Measurements from ENCODE around the gene TARP.

The TARP gene

DNA sequence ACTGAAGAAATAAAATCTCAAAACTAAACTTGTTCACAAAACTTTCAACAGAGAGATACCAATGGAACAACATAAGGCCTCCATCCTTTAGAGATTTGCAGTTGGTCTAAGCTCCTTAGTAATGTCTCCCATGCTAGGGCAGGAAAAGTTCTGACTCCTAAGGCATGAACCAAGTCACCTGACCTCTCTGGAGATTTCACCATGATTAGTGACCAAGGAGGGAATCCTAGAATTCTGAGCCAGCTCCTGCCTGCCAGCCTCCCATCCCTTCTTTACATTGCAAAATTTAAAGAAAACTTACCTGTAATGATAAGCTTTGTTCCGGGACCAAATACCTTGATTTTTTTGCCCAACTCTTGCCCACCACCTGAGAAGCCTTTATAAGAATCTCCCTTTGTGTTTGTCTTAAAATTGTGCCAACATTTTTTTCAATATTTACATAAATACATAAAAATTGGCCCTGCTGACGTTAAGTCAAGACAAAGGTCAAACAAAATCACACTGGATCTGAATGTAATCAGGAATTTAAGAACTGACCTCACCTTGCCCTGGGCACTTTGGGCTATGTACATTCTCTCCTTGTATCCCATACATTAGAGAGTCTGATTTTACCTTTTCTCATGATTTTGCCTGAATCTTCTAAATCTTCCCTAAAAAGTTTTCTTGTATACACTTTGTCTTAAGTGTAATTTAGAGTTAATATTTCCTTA, at the start of gene TARP:
Gene TARP, minus strand, starts transcription at position 351 of the 710 bp plus-strand sequence.
- DNase-seq, result no peak

DNA sequence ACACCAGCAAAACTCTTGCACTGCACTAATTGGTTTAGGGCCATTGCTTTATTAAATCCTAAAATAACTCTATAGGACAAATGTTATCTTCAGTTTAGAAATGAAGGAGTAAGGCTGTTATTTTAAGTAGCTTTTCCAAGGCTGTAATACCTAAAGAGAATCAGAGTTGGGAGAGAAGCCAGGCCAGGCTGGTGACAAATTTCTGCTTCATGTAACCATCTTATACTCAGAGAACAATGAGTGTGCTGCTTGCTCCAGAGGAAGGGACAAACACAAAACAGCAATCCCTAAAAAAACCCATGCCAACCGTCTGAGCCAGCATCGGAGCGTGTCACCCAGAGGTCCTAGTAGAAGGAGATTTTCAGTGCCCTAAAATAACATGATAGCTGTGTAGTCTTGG, 49.7 kb upstream of the TARP start:
- no peak for DNase-seq

DNA sequence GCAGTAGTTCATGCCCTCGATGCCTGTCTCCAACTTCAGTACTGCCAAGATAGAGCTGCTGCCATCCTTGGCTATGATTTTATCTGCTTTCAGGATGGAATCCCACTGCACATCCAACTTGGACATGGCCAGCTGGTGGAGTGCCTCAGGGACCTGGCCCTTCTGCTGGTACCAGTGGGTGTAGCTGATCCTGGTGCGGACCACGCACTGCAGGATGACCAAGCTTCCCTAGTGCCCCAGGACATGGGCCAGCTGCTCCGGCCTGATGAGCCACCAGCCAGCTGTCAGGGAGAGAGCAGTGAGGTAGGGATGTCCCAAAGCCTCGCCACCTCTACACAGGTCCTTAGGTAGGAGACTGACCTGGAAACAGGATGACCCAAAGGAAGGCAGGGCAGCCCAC, 49.0 kb upstream of the TARP start:
- no peak for DNase-seq

DNA sequence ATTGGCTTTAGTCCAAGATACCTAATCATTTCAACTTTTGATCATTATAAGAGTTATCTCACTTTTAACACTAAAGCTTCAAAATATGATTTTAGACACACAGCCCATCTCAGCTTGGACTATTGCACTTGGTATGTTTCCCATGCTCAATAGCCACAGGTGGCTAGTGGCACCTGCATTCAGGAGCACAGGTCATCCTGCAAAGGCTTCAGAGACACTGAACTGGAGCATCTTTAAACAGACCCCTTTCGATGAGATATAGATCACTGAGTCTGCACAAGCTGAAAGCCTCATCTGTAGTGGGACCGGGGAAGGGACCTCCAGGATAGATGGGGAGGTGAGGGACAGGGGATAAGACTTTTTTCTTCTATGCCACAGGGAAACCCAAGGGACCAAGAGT, 48.5 kb upstream of the TARP start:
- no peak for DNase-seq

DNA sequence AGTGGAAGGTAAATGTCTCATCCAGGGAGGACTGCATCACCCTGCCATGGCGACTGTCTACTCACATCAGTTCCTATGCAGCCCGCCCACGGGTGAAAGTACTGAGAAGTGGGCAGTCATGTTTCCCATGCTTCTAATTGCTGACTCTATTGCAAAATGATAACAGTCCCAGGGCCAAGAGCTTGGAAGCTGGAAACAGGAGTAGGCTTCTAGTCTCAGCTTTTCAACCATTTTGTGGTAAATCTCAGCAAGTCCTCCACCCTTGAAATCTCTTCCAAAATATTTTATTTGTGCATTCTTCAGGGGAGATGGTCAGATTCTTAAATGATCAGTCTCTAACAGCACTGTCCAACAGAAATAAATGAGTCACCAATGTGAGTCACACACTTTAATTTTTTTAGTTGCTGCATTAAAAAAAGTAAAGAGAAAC, 48.1 kb upstream of the TARP start:
- no peak for DNase-seq

DNA sequence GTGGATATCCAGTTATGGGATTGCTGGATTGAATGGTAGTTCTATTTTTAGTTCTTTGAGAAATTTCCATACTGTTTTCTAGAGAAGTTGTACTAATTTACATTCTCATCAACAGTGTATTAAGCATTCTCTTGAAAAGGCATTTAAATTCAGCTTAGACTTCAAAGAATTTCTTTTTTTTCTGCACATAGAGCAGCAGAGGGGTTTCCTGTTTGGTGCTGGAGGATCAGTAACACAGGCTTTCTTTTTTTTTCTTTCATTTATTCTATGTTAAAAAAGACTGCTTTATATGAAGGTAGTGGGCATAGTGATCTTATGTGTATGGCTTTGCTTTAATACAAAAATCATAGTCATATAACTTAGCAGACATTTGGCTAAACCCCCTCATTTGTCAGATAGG, 47.6 kb upstream of the TARP start:
- no peak for DNase-seq

DNA sequence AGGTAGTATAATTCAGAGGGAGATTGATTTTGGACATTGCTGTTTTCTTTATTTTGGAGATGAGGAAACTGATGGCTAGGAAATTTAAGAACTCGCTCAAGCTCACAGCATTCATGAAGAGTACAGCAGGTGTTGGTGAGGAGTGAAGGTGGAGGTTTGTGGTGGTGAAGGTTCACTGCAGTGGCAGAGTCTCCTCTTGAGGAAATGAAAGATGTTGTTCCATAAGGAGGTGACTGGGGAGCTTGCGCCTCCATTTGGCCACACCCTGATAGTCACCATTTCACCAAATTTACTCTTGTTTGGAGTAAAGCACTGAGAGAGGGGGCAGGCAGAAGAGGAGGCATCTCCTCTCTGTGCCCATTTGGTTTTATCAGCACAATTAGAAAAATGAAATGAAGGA, 46.4 kb upstream of the TARP start:
- DNase-seq, result no peak

DNA sequence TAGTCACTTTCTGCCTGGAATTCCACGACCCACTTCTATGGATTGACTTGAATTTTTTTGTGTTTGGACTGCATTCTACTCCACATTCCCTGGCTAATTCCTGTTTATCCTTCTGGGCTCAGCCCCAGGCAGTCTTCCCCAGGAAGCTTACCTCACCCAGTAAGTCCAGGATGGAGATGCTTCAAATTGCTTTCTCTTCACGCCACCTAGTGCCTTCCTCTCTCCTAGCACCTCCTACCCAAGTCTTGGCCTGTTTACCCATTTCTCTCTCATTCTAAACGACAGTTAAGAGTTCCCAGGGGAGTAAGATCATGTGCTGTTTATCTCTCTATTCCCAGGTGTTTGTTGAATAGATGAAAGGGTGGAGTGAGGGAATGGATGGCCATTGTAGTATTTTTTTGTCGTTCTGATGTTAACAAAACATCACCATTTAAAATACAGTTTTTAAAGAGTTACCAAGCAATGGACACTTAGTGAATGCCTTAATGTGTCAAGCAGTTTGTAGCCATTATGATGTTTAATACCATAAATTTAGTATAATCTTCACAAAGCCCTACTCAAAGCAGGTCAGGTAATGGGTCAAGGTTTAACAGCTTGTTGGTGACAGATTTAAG, 45.5 kb upstream of the TARP start:
- DNase-seq, result no peak

DNA sequence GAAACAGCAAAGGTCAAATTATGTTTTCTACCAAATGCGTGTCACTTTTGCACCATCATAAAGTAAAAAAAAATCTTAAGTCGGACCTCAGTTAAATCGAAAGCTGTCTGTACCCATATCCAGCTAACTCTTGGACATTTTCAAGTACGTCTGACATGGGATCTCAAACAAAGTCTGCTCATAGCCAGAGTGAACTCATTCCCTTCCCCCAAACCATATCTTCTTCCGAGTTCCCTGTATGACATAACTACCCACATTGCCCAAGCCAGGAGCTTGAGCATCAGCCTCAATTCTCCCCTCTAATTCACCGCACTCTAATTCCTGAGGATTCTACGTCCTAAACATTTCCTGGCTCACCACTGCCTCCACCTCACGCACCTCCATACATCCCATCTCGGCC, 44.8 kb upstream of the TARP start:
- DNase-seq, result no peak

DNA sequence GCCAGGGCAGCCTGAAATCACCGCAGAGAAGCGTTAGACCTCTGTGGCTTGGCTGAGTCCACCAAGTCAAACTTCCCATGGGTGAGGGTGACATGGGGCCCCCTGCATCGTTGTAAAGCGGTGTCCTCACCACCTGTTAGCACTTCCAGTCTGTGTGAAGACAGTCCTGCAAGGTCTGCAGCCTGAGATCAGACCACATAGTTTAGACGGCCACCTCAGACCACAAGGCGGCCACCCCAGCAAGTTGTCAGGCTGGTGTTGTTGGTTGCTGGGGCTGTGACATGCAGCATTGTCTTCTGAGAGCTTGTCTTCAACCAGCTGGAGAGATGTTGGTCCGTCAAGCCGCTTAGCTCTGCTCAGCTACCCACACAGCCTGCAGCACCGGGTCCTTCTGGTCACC, 44.1 kb upstream of the TARP start:
- no peak for DNase-seq

DNA sequence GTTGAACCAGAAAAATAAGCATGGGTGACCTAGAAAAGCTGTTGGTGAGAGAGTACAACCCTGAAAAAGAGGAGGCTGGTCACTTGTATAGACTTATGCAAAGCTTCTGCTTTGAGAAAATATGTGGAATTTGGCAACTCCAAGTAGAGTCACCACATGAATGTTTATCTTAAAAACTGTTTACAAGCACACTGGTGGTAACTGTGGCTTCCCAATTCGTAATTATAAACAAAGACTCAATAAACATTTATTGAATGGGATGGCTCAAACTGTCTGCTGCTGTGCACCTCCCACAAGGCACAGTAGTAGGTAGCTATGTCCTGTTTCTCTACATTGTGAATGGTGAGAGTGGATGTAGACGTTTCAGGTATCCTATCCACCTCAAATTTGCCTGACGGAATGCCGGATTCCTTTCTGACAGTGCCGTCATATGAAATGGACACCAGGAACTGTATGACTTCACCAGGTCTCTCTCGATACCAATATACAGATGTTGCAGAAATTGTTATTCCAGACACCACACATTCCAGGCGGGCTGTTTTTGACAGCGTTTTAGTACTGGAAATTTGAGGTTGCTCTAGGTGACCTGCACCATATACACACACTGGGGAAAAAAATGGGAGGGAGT, 43.4 kb upstream of the TARP start:
- no peak for DNase-seq

DNA sequence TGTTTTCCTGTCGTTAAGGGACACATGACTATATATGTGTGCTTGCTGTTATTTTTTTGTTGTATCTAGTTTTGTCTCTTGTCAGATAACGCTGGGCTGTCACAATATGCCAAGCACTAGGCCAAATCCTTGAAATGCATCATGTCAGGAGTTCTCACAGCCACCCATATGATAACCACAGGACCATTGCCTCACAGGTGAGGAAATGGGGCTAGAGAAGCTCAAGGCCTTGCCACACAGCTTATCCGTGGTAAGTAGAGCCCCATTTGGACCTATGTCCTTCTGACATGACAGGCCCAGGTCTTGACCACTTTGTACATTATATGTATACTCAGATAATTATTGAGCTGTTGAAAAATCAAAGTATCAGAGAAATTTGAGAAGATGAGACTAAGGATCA, 42.0 kb upstream of the TARP start:
- no peak for DNase-seq

DNA sequence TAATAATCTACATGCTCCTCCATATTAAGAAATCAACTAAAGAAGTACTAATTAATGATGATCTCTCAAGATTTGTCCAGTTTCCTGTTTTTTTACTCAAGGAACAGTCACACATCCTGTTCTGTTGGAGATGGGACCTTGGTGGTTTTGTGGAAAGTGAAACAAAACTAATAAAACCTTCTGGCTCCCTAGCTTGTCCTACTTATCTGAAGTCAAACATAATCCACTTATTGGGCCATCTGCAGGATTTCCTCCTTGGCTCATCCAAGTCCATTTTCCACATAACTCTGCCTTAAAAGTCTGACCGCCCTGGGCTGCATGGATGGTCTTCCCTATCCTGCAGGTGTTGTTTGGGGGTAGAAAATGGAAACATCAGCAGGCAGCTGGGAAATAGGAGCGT, 39.4 kb upstream of the TARP start:
- DNase-seq, result no peak

DNA sequence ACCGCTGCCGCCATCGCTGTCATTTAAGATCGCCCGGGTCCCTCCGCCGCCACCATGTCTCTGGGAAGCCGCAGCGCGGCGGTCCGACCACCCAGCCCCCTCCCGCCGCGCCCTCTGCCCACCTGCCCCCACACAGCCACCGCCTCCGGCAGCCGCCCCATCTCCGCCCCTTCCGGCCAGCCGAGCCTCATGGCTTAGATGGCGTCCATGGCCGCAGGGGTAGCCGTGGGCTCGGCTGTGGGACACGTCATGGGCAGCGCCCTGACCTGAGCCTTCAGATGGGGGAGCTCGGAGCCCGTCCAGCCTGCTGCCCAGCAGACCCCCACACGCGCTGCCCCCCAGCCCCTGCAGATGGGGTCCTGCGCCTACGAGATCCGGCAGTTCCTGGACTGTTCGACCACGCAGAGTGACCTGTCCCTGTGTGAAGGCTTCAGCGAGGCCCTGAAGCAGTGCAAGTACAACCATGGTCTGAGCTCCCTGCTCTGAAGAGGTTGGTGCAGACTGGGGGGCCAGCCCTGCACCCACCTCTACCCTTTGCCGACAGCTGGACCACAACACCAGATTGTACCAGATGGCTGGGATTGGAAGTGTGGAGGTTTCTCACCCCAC, 38.0 kb upstream of the TARP start:
- DNase-seq, result no peak

DNA sequence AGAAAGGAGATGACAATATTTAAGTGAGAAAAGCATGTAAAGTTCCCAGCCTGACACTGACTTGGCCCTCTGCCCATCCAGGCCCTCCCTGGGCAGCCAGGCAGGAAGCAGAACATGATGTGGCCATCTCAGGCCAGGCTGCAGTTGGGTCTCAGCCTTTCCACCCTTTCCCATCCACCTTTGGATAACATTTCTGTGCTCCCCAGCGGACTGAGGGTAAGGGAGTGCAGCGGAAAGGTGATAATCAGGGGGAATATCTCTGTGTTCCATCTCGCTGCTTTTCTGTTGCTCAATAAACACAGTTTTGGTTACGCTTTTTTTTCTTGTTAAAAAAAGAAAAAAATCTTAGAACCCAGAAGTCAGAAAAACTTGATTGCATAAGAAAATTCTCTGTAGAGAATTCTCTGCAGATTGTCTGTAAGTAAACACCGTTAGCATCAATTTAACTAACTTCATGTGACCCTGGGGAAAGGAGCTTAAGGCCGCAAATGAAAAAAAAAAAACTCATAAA, 37.2 kb upstream of the TARP start:
- DNase-seq, result no peak

DNA sequence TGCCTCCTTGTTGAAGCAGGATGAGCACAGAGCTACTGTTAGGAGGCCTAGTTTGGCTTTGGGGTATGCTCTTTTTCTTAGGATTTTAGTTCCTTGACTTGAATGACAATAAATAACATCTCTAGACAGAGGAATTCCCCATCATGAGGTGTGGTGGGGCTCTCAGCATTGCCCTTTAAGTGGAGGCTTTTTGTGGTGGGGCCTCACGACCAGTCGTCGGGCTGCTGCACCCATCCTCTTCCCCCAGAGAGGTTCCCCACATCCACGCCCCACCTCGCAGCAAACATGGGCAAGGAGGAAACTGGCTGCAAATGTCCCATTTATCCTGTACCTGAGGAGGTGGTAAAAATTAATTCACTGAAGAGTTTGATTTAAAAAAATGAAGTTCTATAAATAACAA, 36.1 kb upstream of the TARP start:
- DNase-seq, result no peak

DNA sequence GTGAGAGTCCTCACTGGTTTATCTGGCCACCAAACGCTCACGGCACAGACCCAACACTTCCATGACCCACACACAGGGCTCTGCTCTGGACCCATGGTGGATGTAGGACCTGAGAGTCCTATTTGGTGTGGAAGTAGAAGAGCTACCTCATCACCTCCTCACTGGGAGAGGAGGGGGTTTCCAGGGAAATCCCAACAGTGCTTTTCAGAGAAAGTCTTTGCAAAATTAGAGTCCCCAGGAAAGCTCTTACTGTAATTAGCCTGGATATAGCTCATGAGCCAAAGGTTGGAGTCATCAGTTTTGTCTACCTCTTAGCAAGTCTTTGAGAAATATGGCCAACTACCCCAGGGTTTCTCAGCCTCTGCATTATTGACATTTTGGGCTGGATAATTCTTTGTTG, 34.7 kb upstream of the TARP start:
- no peak for DNase-seq

DNA sequence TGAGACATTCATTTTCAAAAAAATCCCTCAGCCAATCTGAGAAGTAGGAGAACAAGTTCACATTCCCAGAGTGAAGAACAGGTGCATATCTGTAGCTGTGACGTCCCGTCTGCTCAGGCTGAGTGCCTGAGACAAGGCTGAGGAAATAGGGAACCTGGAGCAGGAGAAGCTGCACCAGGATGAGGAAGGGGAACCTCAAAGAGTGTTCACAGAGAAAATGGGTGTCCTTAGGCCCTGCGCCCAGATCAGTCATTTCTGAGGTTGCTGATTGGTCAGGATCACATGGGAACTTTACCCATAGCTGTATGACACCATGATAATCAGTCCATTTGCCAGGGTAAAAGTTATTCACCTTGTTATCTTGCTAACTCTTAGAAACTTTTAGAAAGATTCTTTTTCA, 34.2 kb upstream of the TARP start:
- no peak for DNase-seq

DNA sequence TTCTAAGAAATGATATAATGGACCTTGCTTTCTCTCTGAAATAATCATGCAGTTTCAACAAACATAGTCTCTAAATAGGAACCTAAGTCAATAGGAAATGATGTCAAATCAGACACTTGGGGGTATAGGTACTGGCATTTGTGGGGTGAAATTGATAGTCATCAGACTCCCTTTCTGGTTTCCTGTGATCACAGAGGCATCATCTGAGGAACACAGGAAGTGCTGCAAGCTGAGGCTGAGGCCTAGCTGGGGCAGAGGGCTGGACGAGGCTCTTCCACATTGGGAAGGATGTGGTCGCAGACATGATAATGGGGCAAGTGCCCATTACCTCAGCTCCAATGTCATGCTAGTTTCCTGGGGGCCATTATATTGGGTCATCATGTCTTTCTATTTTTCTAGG, 33.5 kb upstream of the TARP start:
- DNase-seq, result no peak

DNA sequence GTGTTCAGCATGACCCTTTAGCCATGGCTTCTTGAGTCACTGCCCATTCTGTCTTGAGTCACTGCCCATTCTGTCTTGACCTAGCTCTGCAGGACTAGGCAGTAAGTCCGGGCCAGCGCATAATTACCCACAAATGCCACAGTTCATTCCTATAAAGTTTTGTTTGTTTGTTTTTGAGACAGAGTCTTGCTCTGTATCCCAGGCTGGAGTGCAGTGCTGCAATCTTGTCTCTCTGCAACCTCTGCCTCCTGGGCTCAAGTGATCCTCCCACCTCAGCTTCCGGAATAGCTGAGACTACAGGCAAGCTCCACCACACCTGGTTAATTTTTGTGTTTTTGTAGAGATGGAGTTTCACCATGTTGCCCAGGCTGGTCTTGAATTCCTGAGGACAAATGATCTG, 32.7 kb upstream of the TARP start:
- DNase-seq, result no peak

DNA sequence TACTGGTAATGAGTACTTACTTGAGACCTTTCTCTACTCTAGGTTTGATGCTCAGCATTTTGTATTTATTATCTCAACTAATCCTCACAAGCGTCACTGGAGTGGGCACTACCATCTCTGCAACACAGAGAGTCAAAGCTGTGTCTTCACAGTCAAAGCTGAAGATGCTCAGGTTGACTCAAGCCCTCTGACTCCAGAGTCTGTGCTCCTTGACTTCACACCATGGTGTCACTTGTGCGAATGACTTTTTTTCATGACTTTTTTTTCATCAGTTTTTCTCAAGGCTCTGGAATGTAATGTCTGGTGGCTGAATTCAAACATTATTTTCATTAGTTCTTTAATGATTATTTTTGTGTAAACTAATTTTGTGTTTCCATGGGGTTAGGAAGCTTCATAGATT, 30.4 kb upstream of the TARP start:
- no peak for DNase-seq

DNA sequence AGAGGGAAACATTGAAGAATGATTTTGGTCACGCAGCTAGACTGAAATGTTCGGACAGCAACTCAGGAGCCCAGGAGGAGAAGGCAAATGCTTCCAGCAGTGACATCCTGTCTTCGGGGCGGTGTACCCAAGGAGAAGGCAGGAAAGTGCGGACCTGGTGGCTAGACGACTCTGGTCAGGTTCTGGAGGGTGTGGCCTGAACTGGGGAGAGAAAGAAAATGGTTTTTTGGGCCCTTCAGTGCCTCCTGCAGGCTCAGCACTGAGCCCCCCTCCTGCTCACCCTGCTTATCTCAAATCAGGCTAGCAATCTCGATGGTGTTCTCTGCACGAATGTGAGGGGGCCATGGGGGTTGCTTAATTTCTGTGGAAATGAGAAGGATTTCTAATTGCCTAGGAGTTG, 26.7 kb upstream of the TARP start:
- no peak for DNase-seq

DNA sequence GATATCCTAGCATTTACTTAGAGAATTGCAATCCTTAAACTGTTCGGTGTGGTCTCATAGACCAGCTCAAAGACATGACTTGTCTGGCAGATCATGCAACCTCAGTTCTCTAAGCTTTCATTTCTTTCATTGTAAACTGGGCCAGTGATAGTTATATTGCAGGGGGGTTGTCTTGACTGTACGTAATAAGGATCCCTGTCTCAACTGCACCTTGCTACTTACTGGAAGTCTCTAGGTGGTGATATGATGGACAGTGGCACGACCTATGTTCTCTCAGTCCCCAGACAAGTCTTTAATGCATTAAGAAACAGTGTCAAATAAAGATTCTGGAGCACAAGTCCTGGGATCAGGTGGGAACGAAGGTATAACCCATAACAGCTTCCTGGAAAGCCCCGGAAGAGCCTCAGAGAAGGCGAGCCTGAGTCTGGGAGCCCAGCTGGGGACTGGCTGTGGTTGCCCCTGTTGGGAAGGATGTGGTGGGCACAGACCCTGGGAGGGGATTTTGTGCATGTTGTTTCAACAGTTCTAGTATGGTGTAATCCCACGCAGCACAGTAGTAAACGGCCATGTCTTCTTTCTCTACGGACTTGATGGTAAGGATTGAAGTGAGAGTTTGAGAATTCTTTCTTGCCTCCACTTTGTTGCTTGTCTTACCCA, 26.0 kb upstream of the TARP start:
- no peak for DNase-seq

Data from activated CD4-positive, alpha-beta T cell treated with anti-CD3 and anti-CD28 coated beads, Interleukin-2, amount 50 U/mL, for 1 hour (primary cell).